HG03457 (cell line): ENCODE measurements around the gene NOTCH4.
"Not testable (repeated sequence)": the region's sequence is repeated elsewhere in the genome, so short reads cannot be mapped to it uniquely, and the experiment has no call there.

Experiments
- ATAC-seq: cut with Tn5 transposase; IDR thresholded peaks from one replicate; pipeline ENCODE4 v1.9.1; 2021; ENCODE audit warnings: moderate number of reproducible peaks; ENCODE audit not compliant: unreplicated experiment

NOTCH4 gene

DNA sequence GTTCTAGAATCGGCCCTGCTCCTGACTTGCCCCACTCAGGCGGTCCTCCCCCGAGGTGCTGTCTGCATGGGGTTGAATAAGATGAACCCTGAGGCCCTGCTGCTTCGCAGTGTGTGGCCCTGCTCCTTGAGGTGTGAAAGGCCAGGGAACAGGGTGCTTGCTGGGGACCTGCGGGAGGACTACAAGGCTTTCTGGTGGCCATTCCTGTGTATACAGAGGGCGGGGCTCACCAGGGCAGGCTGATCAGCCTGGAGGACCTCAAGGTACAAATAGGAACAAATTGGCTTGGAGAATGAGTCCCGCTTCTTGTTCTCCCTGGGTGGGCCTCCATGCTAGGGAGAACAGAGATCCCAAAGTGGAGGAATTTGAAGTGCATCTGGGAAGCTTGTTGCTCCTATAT, 5.7 kb downstream of the NOTCH4 start:
- no peak for ATAC-seq

DNA sequence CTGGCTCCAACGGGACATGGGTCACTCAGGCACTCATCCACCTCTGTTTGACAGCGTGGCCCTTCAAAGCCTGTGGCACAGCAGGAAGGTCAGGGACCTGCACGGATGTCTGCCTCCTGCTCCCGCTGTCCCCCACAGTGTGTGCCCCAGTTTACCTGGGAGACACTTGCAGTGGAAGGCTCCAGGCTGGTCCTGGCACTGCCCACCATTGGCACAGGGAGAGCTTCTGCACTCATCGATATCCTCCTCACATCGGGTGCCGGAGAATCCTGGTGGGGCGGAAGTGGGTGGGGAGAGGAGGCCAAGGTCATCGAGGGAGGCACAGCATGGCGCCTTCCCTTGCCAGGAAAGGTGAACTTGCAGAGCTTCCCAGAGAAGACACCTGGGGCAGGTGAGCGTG, 6.9 kb downstream of the NOTCH4 start:
- no peak for ATAC-seq

DNA sequence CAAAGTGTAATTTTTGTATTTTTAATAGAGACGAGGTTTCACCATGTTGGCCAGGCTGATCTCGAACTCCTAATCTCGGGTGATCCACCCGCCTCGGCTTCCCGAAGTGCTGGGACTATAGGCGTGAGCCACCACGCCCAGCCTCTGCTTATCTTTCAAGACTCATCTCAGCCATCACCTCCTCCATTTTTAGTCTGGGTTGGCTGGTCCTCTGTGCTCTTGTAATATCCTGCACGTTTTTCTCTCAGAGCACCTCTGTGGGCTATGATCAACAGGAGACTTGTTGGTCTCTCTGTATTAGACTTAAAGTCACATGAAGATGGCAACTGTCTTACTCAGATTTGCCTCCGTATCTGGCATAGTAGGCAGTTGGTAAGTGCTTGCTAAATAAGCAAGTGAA, 7.6 kb downstream of the NOTCH4 start:
- ATAC-seq = no peak

DNA sequence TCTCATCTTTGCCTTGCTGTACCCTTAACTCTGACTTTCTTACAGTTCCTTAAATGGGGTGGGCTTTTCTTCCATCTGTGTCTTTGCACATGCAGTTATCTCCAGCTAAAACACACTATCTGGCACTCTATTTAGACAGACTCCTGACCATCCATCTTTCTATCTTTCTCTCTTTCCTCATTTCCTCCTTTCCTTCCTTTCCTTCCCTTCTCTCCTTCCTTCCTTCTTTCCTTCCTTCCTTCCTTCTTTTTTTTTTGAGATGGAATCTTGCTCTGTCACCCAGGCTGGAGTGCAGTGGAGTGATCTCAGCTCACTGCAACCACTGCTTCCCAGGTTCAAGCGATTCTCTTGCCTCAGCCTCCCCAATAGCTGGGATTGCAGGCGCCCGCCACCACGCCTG, 8.2 kb downstream of the NOTCH4 start:
- no peak for ATAC-seq

DNA sequence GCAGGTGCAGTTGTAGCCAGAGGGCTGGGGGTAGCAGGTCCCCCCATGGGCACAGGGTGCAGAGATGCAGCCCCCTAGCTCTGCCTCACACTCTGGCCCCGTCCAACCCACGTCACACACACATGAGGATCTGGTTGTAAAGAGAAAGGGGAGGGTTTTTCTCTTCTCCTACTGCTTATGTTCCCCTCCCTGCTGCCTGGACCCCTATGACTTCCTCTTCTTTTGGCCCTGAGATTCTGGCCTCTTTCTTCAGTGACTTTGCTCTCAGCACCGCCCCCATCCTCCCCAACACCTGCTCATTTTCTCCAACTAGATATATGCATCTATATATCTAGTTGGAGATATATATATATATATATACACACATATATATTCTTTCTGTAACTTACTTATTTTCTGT, 9.7 kb downstream of the NOTCH4 start:
- ATAC-seq = no peak

DNA sequence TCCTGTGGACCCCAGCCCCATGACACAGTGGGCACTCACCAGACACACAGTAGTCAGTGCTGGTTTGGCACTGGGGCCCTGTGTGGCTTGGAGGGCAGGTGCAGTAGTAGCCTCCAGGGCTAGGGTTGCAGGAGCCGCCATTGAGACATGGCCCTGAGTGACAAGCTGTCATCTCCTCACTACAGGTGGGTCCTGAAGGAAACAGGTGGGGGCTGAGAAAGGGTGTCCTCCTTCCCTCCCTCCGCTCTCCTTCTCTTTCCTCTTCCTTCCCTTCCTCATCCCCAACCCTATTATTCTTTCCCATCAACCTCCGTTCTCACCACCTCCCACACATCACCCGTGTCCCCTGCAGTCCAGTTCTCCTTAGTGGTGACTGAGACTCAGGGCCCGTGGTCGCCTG, 10.2 kb downstream of the NOTCH4 start:
- ATAC-seq = no peak

DNA sequence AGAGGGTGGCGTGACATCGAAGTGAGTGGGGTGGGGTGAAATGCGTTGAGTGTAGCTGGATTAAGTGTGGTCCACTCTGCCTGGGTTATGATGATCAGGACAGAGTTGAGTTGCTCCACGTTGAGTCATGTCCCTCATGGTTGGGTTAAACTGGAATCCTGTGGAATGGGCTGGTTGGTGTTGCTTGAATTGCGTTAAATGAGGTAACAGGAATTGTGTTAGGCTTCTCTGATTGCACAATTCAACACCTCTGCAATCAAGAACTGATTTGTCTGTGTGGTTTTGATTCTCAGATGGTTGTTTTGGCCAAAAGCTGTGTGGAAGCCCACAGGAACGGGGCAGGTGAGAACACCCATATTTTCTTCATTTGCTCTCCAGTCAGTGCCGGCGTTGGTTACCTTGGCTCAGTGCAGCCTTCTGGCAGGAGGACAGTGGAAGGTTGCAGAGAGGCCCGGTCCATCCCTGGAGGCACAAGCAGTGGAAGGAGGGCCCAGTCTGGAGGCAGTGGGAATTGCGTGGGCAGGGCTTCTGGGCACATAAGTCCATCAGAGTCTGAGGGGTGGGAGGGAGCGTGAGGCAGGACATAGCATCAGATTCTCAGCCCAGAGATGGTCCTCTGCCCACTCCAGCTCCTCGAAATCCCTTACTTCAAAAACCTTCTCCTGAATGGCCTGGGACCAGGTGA, 11.6 kb downstream of the NOTCH4 start:
- no peak for ATAC-seq

DNA sequence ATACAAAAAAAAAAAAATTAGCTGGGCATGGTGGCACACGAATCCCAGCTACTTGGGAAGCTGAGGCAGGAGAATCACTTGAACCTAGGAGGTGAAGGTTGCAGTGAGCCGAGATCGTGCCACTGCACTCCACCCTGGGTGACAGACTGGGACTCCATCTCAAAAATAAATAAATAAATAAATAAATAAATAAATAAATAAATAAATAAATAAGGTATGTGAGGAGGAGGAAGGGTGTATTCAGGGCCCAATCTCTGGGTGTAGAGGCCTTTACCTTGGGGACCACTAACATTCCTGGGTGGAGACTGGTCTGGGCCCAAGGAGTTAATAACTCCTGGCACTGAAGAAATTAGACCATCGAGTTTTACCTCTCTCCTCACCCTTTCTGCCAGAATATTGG, 12.4 kb downstream of the NOTCH4 start:
- not testable (repeated sequence) for ATAC-seq

DNA sequence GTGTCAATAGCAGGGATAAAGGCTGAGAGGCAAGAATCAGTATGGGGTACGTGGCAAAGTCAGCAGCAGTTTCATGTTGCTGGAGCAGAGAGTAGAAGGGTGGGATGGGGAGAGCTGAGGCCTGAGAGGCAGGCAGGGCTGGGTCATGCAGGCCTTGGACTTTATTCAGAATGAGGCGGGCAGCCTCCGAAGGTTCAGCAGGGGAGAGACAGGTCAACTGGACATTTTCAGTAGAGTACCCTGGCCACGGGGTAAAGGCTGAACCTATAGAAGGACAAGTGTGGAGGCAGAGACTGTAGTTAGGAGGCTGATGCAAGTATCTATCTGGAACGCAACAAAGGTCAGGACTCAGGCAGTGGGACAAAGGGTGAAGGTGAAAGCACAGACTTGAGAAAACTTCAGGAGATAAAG, 13.7 kb downstream of the NOTCH4 start:
- no peak for ATAC-seq

DNA sequence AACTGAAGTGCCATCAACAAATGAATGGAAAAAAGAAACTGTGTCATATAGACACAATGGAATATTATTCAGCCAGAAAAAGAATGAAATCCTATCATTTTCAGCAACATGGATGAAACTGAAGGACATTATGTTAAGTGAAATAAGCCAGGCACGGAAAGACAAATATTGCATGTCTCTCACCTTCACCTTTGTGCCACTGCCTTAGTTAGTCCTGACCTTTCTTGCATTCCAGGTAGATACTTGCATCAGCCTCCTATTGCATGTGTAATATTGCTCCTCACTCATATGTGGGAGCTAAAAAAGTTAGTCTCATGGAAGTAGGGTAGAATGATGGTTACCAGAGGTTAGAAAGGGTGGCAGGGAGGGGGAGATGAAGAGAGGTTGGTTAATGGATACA, 14.9 kb downstream of the NOTCH4 start:
- ATAC-seq = no peak

DNA sequence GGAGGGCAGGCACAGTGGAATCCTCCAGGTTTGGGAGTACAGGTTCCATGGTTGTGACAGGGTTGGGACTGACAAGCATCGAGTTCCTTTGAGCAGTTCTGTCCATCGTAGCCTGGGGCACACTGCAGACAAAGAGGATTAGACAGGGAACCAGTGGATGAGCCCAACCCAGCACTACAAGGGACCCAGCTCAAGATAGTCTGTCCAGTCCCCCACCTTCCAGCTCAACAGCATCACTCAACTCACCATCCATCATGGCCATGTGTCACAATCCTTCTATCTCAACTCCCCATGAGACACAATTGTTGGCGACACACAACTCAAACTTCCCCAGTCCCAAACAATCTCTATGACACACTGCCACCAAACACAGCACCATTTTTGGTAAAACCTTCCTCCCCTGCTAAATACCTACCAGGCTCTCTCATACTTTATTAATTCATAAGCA, 19.6 kb downstream of the NOTCH4 start:
- no peak for ATAC-seq

DNA sequence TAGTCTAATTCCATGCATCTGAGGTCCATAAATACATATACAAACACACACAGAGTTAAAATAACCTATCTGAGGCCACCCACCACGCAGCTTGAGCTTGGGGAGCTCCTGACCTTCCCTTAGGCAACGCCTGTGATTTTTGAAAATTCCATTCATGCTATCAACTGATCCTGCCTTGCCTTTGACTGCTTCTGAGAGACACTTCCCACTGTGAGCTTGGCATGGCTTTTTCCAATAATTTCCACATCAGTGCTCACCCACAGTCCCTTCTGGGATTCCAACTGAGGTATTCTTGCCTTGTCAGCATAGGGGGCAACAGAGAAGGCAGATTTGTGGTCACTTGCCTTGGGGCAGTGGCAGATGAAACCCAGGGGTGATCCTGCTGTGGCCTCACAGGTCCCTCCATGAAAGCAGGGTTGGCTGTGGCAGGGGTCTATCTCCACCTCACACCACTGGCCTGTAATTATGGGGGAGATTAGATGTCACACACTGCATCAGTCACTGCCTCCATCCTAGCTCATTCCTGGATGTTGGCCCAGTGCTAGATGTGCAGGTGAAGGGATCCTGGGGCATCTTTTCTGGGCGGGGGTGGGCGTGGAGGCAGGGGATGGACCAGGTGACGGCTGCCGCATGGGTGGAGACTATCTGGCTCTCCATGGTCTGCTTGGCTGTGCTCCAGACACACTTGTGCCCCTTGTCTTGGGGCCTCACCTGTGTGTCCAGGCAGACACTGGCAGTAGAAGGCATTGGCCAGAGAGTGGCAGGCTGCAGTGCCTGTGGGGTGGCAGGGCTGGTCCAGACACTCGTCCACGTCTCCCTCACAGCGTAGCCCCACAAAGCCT, 20.2 kb downstream of the NOTCH4 start:
- no peak for ATAC-seq

DNA sequence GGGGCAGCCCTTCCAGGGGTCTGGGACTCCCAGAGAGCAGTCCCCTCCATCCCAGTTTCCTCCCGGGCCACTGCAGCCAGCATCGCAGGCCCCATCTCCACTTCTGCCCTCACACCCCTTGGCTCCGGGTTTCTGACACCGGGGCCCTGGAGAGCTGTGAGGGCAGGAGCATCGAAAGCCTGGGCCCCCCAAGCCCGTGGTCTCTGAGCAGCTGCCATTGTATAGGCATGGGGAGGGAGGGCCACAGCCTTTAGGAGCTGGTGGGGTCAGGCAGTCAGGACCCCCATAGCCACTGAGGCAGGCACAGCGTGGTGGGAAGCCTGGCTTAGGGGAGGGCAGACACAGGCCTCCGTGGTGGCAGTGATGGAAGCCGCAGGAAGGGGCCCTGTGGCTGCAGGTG, 21.7 kb downstream of the NOTCH4 start:
- ATAC-seq = no peak

DNA sequence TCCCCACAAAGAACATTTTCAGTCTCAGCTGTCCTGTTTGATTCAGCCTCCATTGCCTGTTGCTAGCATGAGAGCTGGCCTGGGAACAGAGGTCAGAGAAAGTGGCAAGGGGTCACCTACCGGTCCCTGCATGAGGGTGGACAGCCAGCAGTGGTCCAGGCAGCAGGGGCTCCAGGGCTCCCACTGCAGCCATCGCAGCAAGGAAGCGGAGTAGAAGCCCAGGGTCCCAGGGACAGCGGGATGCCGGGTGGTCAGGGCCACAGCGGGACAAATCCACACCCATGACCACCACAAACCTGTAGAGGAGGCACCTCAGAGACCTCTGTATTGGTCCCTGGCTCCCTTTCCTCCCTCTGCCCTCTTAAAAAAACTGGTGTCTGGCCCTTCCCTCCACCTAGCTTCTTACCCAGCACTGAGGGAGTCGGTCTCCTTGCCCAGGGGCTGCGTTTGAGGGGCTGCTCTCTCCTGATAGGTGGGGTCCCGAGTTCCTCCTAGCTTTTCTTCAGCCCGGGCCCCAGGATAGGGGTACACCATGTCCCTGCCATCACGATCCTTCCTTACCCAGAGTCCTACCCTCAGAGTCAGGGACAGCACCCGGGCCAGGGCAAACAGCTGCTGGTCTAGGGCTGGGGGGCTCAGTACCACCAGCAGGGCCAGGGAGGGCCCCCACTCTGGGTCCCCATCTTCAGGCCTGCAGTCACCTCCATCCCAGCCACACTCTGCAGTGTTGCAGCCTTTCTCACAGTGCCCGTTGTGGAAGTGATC, 23.0 kb downstream of the NOTCH4 start:
- no peak for ATAC-seq

DNA sequence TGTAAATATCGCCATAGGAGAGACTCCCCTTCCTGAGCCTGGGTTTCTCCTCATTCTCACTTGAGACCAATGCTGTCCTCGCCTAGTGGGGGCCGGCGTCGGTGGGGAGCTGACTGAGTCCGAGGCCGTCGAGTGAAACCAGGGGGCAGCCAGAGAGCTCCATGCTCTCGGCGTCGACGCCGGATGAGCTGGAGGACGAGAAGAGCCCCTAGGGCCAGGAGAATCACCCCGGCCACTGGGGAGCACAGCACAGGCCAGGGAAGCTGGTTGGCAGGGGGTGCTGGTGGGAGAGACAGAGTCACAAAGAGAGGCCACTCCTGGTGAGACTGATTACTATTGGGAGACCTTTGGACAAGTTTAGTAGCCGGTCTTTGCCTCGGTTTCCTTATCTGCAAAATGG, 25.0 kb downstream of the NOTCH4 start:
- ATAC-seq = no peak

DNA sequence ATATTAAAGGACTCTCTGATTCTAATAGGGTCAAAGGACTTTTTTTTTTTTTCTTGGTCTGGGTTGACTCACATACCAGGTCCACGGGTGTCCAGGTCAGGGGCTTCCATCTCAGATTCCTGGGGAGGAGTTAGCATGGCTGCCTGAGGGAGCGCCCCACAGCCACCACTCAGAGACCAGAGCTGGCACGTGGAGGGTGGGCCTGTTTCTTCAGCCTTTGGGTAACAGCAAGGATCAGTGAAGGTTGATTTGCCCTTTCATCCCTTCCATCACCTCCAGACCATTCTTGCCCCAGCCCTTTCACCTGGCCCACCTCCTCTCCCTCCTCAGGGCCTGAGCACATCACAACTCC, 25.5 kb downstream of the NOTCH4 start:
- ATAC-seq = no peak

DNA sequence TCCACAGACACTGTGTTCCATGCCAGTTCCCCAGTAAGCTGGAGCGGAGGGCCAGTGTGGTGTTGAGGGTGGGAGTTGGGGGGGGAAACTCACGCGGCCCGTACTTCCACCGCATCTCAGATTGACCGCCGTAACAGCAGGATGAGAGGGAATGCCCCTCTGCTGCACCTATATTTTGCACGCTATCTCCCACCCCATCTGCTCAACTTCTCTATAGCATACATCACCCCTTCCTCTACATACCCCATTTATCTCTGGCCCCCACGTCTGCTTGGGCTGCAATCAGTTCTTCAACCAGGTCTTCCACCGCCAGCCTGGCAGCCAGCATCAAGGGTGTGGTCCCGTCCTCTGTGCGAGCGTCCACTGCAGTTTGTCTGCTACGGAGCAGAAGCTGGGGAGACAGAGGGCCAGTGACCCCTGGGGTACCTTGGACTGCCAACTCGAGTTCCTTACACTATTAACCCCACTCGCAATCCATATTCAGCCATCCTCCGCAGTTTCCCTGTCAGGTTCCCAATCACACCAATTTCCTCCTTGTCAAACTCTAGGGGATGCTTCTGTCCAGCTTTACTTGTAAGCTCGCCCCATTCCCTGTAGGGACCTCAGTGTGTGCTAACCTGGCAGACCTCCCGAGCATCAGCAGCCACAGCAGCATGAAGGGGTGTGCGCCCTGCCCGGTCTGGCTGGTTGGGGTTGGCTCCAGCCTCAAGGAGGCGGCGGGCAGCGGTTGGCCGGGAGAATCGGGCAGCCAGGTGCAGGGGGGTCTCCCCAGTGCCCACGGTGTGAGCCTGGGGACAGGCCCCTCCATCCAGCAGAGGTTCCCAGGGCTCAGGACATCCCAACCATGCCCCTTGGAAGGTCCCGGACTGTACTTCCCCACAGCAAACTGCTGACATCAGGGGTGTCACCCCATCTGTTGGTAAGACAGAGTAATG, 26.9 kb downstream of the NOTCH4 start:
- ATAC-seq = no peak

DNA sequence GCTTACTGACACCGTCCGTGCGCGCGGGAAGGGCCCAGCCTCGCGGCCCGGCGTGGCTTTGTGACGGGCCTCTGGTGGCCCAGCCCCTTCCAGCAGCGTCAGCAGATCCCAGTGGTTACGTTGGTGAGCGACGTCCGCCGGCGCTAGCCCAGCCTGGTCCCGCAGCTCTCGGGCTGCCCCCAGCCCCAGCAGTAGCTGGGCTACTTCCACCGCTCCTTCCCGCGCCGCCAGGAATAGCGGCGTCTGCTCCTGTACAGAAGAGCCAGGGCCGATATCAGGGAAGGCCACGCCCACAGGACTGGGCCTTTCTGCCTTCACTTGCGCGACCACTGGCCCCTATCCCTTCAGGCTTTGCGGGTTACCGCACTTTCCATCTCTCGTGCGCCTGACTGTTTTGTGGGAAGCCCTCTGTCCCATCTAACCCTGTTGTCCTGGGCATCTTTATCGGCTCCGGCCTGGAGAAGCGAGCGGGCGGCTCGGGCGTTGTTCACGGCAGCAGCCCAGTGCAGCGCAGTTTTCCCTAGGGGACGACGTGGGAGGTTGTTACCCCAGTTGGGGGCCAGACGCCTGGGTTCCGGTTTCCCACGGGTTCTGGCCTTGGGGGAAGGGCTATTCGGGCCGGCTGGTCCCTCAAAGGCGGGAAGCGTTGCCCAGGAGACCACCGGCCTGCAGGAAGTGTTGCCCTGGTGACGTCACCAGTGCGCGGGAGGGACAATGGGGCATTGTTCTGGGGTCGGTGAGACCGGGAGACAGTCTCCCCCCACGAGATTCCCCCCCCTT, 27.8 kb downstream of the NOTCH4 start:
- ATAC-seq = peak; percentile 72

DNA sequence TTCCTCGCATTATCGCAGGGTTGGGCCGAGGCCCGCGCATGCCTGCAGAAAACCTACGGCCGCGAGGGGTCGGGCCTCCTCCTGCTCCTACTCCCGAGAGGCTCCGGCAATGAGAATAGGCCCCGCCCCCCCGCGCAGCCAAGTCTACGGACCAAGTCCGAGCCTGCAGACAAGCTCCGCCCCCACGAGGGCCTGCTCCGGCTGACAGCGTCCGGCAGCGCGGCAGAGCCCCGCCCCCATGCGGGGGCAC, 28.3 kb downstream of the NOTCH4 start:
- no peak for ATAC-seq
